Breast epithelium (tissue), 4 donors: Measurements from ENCODE around the gene TENM4. TPM values are rescaled to one million over a fixed set of nuclear protein-coding genes. Genes with fewer than 3 reads are reported as not detected.

Experiments
- DNase-seq, 2 donors: peaks; one replicate each; pipeline ENCODE4 v3.0.0-alpha.2; 2019; ENCODE audit warnings: low spot score in 2 of 2
- H3K27ac ChIP-seq, 2 donors: fragments of 200-600 bp; sonication (generic) in 1 of 2; one replicate each; pipeline ENCODE4 v1.5.1; 2016 to 2019; ENCODE audit warnings: mild to moderate bottlenecking in 1 of 2
- H3K27me3 ChIP-seq, 2 donors: fragments of 200-600 bp; sonication (generic) in 1 of 2; one replicate each; pipeline versions ENCODE4 v1.5.1 to v1.6.0; 2017 to 2019; ENCODE audit warnings: control low read depth in 1 of 2, mild to moderate bottlenecking in 1 of 2
- H3K36me3 ChIP-seq: fragments of 200-600 bp; one replicate; pipeline ENCODE4 v1.5.1; 2019
- H3K4me1 ChIP-seq, 2 donors: fragments of 200-600 bp; sonication (generic); one replicate each; pipeline ENCODE4 v1.5.1; 2016 to 2019; ENCODE audit warnings: control low read depth in 1 of 2
- H3K4me3 ChIP-seq, 3 donors: fragments of 200-600 bp; sonication (generic); 1 replicate in 2 of 3; 2 replicates in 1 of 3; pipeline ENCODE4 v1.5.1; 2016 to 2019; ENCODE audit warnings: mild to moderate bottlenecking in 3 of 3, moderate library complexity in 2 of 3
- H3K9me3 ChIP-seq, 2 donors: fragments of 200-600 bp; sonication (generic) in 1 of 2; one replicate each; pipeline ENCODE4 v1.5.1; 2016 to 2019; ENCODE audit warnings: control low read depth in 1 of 2
- POLR2A ChIP-seq: fragments of 450-650 bp; IDR thresholded peaks from one replicate; pipeline ENCODE4 v1.6.1; 2016; ENCODE audit warnings: antibody characterized with exemption, mild to moderate bottlenecking, moderate library complexity
- POLR2AphosphoS5 ChIP-seq, 3 donors: sonication (generic); formaldehyde crosslinking; IDR thresholded peaks; one replicate each; pipeline ENCODE4 v1.6.1; 2017; ENCODE audit warnings: antibody characterized with exemption in 3 of 3
- intact Hi-C: fragments of 100-400 bp; cut with DNase I; formaldehyde crosslinking; loops from one replicate; pipeline ENCODE4 v1.15.1; 2023; ENCODE audit warnings: low total_unique reads
- total RNA-seq, 3 donors: library from RNA; depleted of rRNA; stranded (reverse); fragments of >200 nt; gene quantifications; one replicate each; pipeline ENCODE4 v1.1.0, GENCODE V29; 2016
- TF ChIP-seq, protein P1 (sequence below), 3 donors: fragments of 450-650 bp; IDR thresholded peaks; one replicate each; pipeline ENCODE4 v1.5.1; 2016 to 2017; ENCODE audit warnings: antibody characterized with exemption in 3 of 3, mild to moderate bottlenecking in 3 of 3, moderate library complexity in 3 of 3

The TENM4 gene
- total RNA-seq, 3 donors from 2014 or later: 0.29 to 7.9 (median 4.8) TPM

DNA sequence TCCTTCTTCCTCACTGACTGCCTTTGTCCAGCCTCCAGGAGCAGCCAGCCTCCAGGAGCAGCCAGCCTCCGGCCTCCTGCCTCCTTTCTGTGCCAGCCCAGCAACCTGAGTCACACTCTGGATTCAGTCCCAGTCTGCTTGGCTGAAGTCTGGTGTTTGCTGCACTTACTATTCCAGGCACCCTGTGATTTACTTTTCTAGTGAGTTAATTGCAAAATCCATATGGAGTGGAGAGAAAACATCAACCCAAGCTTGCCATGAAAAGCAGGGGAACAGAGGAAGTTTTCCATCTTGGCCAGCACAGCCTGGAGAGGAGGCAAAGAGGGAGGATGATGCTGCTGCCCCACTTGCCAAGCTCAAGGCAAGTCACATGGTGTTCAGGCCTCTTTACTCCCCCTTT, 400.5 kb downstream of the TENM4 start:
- intact Hi-C loops: no loop called here
- TF ChIP-seq, protein P1, sequence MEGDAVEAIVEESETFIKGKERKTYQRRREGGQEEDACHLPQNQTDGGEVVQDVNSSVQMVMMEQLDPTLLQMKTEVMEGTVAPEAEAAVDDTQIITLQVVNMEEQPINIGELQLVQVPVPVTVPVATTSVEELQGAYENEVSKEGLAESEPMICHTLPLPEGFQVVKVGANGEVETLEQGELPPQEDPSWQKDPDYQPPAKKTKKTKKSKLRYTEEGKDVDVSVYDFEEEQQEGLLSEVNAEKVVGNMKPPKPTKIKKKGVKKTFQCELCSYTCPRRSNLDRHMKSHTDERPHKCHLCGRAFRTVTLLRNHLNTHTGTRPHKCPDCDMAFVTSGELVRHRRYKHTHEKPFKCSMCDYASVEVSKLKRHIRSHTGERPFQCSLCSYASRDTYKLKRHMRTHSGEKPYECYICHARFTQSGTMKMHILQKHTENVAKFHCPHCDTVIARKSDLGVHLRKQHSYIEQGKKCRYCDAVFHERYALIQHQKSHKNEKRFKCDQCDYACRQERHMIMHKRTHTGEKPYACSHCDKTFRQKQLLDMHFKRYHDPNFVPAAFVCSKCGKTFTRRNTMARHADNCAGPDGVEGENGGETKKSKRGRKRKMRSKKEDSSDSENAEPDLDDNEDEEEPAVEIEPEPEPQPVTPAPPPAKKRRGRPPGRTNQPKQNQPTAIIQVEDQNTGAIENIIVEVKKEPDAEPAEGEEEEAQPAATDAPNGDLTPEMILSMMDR (IDR thresholded peaks at IDR 0.05): no peak
- TF ChIP-seq POLR2A: no peak
- TF ChIP-seq POLR2AphosphoS5 (IDR thresholded peaks at IDR 0.05): no peak
- no peak overlapping the region for H3K4me3 ChIP-seq
- H3K36me3 ChIP-seq: no peaks in the 10 kb centered on the region
- no peaks in the 10 kb centered on the region for H3K27me3 ChIP-seq
- H3K27ac ChIP-seq: no peak overlapping the region
- H3K4me1 ChIP-seq: no peaks in the 10 kb centered on the region
- no peaks in the 10 kb centered on the region for H3K9me3 ChIP-seq
- no peak for DNase-seq

DNA sequence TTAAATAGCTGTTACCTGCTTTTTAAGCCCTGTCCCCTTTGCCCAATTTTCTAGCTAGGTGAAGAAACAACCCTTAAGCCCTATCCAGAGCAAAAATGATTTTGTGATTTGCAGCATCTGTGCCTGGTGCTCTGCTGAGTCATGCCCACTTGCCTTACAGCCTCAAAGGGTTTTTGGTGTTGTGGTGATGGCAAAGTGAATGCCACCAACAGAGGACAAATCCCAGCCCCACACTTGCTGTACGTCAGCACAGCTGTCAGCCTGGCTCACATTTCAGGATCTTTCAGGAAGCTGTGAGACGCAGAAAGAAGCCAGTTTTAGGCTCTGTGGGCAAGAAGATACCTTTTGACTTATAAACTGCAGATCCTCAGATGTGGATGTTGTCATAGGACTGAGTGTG, 401.7 kb downstream of the TENM4 start:
- DNase-seq: no peak
- intact Hi-C loops: no loop called here
- H3K27ac ChIP-seq: no peak overlapping the region
- H3K4me1 ChIP-seq: no peaks in the 10 kb centered on the region
- H3K36me3 ChIP-seq: no peaks in the 10 kb centered on the region
- H3K27me3 ChIP-seq: no peaks in the 10 kb centered on the region
- no peak overlapping the region for H3K4me3 ChIP-seq
- TF ChIP-seq POLR2A (no peak), POLR2AphosphoS5 (IDR thresholded peaks at IDR 0.05) (no peak)
- TF ChIP-seq, protein P1 (IDR thresholded peaks at IDR 0.05): no peak
- H3K9me3 ChIP-seq: no peaks in the 10 kb centered on the region

DNA sequence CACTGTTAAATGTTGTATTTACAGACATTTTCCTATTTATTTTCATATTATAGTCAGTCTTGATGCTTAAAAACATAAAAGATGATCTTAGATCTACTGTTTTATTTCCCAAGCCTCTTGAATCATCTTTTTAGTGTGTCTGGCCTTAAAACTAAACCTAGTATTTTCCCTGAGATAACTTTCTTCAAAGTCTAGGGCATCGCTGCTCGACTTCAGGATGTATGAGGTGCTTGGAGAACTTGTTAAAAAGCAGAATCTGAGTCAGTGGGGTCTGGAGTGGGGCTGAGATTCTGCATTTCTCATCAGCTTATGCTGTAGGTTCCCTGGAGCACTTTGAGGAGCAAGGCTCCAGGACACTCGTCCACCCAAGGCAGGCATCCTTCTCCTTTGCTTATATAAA, 404.9 kb downstream of the TENM4 start:
- H3K9me3 ChIP-seq: no peaks in the 10 kb centered on the region

DNA sequence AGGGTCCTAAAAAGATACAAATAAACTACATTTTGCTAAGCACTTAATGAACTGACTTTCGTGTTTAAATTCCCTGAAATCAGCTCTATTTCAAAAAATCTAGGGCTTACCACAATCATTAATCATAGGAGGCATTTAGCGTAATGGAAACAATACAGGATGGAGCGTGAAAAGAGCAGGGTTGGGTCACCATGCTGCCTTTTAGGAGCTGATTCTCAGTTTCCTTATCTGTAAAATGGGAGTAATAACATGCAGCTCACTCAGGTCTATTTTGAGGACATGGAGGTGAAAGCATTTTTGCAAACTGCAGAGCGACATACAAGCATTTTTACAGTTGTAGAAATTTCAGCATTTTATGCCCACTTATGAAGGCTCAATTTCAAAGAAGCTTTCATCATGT, 407.0 kb downstream of the TENM4 start:
- Histone ChIP-seq H3K4me3 (no peak overlapping the region), H3K27me3 (peaks cover 0 to 3% of the 10 kb centered on the region in 2 donors), H3K36me3 (no peaks in the 10 kb centered on the region), H3K9me3 (no peaks in the 10 kb centered on the region), H3K27ac (no peak overlapping the region), H3K4me1 (no peaks in the 10 kb centered on the region)
- DNase-seq: no peak
- TF ChIP-seq POLR2A (no peak), POLR2AphosphoS5 (IDR thresholded peaks at IDR 0.05) (no peak)
- TF ChIP-seq, protein P1 (IDR thresholded peaks at IDR 0.05): no peak
- intact Hi-C loops: no loop called here

More for the DNA sequence above, 404.9 kb downstream of the TENM4 start:
- intact Hi-C loops: no loop called here
- TF ChIP-seq, protein P1 (IDR thresholded peaks at IDR 0.05): no peak
- TF ChIP-seq POLR2A (no peak), POLR2AphosphoS5 (IDR thresholded peaks at IDR 0.05) (no peak)
- no peak overlapping the region for H3K27ac ChIP-seq
- H3K4me1 ChIP-seq: no peaks in the 10 kb centered on the region
- no peak overlapping the region for H3K4me3 ChIP-seq
- no peak for DNase-seq
- H3K27me3 ChIP-seq: peaks cover 0 to 3% of the 10 kb centered on the region in 2 donors
- H3K36me3 ChIP-seq: no peaks in the 10 kb centered on the region

DNA sequence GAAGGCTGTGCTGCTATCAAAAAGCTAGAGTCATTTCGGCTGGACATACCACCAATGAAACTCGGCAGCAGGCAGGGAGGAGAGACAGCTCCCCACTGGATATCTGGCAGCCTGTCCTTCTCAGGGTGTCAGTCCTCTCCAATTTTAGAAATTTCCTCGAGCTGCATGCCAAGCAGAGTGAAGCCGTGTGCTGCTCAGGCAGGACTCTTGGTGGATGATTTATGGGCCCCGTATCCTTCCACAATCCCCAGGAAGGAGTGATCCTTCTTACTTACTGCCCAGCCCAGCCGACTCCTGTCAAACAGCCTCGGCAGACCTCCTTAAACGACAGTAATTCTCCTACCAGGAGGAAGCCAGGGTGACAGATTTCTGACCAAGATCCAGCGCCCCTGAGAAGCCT, 410.4 kb downstream of the TENM4 start:
- intact Hi-C loops: no loop called here
- Histone ChIP-seq H3K27ac (no peak overlapping the region), H3K36me3 (no peaks in the 10 kb centered on the region), H3K4me1 (no peaks in the 10 kb centered on the region), H3K9me3 (no peaks in the 10 kb centered on the region), H3K4me3 (no peak overlapping the region), H3K27me3 (peaks cover 0 to 3% of the 10 kb centered on the region in 2 donors)
- DNase-seq: no peak
- TF ChIP-seq POLR2A (no peak), POLR2AphosphoS5 (IDR thresholded peaks at IDR 0.05) (no peak)
- TF ChIP-seq, protein P1 (IDR thresholded peaks at IDR 0.05): no peak
